HG02852 (cell line): ENCODE results near the gene FHAD1.
"Not testable (repeated sequence)": the region's sequence is repeated elsewhere in the genome, so short reads cannot be mapped to it uniquely, and the experiment has no call there.

Source experiments
- ATAC-seq: cut with Tn5 transposase; IDR thresholded peaks from one replicate; pipeline ENCODE4 v1.9.1; 2021; ENCODE audit warnings: mild to moderate bottlenecking, moderate library complexity; ENCODE audit not compliant: unreplicated experiment

Gene FHAD1

DNA sequence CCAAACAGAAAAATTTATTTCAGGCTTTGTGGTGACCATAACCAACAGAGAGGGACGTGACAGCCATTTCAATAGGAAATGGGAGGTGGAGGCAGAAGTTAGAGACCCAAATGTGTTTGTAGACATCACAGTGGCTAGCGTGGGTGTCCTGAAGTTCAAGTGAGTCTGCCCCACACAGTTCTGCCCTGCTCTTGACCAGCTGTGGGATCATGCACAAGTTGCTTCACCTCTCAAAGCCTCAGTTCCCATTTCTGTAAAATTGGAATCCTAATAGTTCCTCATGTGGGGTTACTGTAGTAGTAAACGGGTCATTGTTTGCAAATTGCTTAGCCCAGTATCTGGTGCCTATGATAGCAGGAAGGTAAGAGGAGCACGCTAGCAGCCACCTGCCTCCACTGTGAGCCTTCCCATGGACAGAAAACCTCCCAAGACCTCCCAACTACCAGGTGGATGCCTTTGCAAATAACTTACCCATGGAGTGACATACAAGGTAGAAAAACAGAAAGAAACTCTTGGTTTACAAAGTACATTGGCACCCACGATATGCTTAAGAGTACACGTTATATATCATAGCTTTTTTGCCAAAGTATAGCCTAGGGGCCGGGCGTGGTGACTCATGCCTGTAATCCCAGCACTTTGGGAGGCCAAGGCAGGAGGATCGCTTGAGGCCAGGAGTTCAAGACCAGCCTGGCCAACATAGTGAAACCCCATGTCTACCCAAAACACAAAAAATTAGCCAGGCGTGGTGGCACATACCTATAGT is 29.1 kb downstream of the FHAD1 start:
- ATAC-seq = no peak

DNA sequence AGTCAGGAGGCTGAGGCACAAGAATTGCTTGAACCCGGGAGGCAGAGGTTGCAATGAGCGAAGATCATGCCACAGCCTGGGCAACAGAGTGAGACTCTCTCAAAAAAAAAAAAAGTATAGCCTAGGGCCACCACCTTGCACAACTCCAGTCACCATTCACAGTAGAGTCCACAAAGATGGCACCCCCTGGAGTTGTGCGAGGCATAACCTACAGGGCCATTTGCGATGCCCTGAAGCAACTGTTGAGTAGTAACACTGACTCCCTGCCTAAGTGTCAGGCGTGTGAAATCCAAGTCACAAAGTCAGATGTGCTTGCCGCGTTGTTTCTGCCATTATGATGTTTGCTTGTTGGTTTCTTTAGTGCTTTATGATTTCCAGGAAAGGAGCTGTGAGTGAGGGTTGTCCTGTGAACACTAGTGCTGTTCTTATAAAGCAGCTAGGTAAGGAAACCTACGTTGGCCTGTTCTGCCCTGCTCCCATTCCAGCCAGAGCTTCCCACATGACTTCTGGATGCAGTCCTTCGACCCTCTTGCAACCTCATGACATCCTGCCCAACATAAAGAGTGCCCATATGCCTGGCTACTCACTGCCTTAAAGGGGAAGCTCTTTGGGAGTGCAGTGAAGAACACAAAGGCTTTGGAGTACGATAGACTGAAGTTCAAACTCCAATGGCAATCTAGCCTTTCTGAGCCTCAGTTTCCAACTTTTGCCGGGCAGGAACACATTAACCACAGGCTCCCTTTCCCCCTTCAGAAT is 29.8 kb downstream of the FHAD1 start:
- no peak for ATAC-seq

DNA sequence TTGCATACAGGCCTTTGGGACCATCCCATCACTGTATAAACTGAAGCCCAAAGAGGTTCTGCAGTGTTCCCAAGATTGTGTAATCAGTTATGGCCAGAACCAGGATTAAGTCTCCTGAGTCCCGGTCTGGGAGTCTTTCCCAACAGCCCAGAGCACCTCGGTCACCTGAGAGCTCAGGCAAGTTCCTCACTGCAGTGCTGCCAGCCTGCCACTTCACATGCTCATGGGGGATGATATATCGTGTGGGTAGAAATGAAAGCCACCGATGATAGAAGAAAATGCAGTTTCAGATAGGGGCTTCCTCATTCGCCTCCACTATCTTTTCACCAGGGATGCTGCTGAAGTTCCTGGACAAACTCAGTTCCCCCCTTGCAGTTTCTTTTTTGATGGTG is 30.4 kb downstream of the FHAD1 start:
- no peak for ATAC-seq

DNA sequence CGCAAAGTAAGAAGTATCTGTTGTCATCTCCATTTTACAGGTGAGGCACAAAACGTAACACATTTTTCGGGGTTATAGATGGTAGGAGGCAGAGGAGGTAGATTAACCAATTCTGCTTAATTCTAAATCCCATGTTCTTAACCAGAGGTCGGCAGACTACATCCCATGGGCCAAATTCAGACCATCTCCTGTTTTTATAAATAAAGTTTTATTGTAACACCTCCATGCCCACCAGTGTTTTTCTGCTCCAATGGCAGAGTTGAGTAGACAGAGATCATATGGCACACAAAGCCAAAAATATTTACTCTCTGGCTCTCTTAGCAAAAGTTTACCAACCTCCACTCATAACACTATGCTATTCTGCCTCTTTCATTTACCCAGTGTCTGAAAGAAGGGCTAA is 30.9 kb downstream of the FHAD1 start:
- no peak for ATAC-seq

DNA sequence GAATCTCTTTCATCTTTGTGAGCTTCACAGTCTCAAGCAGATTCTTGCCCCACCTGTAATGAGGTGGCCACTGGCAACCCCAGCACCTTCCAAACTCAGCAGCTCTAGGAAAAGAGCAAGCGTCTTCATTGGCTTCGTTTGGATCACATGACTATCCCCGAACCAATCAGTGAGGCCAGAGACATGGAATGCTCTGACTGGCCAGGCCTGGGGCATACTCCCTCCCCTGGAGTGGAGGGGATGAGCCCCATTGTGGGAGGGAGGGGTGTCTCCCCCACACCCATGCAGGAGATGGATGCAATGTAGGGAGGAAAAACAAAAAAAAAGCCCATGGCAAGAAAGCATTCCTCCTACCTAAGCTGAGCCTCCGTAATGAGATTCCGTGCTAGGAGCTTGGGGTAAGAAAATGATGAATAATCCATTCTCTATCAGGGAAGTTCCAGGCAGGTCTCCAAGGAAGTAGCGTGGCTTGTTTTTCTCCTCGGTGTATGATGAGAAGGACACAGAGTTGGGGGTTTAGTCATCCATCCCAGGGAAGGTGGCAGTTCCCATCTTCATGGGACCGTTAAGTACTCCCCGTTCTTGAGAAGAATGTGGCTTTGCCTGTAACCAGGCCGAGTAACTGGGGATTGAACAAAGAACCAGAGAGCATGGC is 32.7 kb downstream of the FHAD1 start:
- no peak for ATAC-seq

DNA sequence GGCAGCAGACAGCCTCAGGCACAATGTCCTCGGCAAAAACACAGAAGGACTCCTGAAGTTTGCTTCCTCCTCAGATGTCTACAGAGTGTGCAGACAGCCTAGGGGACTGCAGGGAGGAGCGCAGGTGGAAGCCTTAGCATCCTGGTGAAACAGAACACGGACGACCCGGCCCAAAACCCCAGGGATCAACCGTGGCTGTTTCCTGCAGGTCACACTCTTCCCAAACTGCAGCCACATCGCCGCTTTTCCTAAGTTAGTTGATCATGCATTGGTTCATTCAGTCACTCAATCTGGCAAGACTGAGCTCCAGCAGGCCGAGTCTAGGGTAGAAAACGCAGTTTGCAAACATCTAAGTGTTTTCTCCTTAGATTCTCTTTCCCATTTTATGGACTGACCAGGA is 33.4 kb downstream of the FHAD1 start:
- ATAC-seq = no peak

DNA sequence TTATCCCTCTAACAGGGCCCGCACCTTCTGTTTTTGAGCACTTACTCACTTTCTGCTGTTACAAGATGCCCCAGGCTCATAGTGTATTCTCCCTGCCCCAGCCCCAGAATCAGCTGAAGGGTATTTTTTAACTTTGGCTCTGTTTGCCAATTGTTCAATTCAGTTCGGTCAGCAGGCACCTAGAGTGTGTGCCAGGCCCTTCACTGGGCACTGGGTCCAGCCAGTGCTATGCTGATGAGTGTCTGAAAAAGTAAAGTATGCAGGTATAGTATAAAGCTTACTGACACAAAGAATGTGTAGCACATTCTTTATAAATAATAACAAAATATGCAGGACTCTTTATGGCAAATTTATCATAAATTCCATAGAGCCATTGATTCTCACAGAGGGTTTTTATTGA is 35.0 kb downstream of the FHAD1 start:
- no peak for ATAC-seq

DNA sequence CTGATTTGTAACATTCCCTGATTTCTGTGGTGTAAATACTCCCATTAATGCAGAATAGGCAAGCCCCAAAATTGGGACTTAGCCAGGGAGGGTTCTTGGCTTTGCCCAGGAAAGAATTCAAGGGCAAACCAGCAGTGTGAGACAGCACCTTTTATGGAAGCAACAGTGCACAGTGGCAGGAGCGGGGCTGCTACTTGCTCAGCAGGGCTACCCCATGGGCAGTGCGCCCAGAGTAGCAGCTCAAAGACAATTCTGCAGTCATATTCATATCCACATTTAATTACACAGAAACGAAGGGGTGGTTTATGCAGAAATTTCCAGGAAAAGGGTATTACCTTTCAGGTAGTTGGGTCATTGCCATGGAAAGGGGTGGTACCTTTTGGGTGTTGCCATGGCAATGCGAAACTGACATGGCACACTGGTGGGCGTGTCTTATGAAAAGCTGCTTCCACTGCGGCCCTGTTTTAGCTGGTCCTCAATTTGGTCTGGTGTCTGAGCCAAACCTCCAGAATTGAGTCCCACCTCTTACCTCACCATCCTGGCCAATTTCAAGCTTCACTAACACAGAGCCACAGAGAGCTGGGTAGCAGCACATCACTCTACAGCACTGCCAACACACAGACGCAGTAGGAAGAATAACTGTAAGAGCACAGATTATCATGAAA is 35.9 kb downstream of the FHAD1 start:
- ATAC-seq = no peak

DNA sequence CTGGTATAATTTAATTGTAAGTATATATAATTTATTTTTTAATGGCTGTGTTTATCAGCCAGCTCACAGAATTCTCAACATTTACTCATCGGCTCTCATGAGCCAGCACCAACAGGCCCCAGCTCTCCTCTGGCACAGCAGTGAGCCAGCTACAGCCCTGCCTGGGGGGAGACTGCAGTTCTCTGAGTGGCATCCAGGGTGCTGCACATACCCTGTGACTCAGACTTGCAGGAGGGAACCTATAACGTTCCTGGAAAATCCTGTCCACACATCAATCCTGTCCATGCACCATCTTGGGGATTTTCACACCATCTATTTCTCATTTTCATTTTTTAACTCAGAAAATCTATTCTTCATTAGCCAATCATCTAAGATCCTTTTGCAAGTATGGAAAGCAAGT is 36.5 kb downstream of the FHAD1 start:
- ATAC-seq = no peak

DNA sequence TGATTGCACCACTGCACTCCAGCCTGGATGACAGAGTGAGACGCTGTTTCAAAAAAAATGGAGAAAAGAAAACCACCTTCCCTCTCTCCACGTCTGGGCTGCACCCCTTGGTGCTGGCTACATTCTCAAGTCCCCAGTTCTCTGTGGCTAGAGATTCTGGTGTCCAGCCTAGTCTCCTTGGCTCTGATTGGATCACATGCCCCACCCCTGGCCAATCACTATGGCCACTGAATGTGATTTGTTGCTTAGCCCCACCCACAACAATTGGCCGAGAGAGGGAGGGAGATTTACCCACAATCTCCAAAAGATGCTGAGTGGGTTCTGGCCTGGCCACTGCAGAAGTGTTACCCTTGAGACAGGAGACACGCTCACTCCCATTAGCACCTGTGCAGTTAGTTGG is 39.4 kb downstream of the FHAD1 start:
- no peak for ATAC-seq

DNA sequence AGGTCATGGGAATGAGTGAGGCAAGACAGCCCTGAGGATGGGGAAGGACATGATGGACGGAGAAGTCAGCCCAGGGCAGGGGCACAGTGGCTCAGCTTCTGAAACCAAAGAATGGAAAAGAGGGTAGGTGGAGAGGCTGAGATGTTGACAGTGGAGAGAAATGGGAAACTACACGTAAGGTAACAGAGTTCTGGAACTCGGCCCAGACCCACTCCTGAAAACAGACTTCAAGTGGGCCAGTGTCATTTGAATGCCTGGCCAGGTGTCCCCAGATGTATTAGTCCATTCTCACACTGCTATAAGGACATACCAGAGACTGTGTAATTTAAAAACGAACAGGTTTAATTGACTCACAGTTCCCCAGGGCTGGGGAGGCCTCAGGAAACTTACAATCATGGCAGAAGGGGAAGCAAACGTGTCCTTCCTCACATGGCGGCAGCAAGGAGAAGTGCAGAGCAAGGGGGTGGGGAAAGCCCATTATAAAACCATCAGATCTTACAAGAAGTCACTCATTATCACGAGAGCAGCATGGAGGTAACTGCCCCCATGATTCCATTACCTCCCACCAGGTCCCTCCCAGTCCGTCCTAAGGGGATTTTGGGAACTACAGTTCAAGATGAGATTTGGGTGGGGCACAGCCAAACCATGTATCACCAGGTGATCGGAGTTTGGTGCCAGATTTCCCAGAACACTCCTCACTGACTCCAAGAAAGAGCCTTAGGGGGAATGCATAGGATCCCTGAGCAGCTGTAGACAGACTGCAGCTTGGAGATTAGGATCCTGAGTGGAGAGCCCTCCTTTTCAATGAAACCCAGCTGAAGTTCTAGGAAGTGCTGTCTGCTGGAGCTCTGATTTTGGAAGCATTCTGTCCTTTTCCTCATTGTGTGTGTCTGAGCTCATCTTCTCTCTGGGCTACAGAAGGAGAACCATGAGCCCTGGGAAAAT is 40.3 kb downstream of the FHAD1 start:
- ATAC-seq = no peak

DNA sequence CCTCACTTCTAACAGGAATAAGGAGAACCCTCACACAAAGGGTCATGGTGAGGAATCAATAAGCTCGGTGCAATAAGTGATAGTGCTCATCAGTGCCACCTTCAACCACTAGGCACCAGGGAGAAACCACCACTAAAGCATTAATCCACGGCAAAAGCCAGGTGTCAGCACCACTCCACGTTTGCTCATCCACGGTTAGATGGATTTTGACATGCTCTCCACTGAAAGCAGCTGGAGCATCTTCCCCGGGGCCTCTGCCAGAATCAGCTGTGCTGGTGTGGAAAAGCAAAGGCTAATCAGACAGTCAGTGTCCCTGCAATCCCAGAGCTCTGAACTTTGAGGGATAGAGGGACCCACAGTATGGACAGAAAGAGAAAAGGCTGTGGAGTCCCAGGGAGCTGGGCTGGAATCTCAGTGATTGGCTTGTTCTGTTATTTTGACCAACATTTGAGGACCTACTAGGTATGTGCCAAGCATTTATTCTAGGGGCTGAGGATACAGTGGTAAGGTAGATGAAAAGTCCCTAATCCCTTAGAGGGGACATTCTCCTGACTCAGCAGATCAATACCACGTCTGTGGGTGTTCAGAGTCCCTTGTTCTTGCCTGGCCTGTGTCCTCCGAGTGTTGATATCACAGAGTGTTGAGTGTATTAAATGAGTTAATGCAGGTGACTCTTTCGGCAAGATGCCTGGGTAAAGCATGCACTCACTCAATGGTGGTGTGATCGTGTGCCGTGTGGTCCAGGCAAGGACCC is 41.3 kb downstream of the FHAD1 start:
- no peak for ATAC-seq

DNA sequence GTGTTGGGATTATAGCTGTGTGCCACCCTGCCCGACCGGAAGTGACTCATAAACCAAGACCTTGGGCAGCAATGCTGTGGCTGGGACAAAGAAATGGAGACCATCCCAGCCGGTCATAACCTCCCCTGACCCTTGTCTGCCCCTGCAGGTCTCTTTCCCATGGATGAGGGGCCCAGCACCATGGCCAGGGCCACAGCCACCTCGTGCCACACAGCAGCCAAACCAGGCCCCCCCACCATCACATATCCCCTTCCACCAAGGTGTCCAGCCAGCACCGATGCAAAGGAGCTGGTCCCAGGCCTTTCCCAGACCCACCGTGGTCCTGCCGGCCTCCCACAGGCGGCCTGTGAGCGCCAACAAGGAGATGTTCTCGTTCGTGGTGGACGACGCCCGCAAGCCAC is 42.2 kb downstream of the FHAD1 start:
- no peak for ATAC-seq

DNA sequence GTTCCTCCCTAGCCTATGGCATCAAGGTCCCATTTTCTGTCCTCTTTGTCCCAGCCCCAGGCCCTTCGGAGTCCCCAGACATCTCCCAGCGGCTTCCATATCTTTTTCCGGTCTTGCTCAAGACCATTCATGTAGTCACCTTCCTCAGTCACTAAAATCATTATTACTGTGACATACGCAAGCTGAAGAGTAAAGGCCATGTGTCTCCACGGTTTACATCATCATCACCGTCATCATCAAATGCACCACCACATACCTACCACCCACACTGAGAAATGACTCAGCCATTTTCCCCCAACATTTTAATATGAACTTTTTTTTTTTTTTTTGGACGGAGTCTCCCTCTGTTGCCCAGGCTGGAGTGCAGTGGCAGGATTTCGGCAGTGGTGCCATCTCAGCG is 43.4 kb downstream of the FHAD1 start:
- no peak for ATAC-seq

DNA sequence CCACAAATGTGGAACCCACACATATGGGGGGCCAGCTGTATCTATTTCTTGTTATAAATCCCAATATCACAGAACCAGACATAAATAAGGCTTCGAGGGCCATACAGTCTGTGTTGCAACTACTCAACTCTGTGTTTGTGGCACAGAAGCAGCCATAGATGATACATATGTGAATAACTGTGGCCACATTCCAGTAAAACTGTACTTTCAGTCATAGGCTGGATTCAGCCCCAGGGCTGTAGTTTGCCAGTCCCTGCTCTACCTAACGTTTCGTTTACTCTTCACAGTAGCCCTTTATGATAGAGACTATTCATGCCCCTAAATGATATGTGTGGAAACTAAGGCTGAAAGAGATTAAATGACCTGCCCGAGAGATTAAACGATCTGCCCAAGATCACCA is 48.7 kb downstream of the FHAD1 start:
- ATAC-seq = no peak

DNA sequence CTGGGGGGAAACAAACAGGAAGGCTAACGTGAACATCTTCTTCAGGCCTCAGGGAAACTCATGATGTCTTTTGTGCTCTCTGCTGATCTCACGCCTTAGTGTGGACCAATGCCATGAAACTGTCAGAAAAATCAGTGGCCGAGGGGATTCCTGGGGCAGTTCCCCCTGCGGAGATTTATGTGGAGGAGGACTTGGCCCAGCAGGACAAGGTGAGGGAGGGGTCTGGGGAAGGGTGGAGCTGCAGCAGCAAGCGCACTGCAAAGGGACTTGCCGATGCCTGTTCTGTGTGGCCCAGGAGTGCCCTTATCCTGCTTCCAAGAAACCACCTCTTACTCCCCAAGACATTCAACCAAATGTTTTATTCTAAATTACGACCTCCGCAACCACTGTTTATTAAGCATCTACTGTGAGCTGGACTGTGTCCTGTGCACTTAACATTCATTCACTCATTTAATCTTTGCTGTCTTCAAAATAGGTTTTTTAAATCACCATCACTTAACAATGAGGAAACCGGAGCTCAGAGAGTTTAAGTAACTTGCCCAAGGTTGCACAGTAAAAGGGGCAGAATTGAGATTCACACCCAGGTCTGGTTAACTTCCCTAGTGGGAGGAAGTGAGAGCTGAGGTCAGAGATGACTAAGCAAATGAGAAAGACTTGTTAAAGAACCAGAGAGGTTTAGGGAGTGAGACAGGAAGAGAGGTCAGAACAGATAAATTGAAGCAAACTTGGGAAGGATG is 49.7 kb downstream of the FHAD1 start:
- ATAC-seq = no peak

DNA sequence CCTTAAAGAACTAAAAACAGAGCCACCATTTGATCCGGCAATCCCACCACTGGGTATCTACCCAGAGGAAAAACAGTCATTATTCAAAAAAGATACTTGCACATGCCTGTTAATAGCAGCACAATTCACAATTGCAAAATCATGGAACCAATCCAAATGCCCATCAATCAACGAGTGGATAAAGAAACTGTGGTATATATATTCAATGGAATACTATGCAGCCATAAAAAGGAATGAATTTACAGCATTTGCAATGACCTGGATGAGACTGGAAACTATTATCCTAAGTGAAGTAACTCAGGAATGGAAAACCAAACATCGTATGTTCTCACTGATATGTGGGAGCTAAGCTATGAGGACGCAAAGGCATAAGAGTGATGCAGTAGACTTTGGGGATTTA is 51.0 kb downstream of the FHAD1 start:
- ATAC-seq = not testable (repeated sequence)

DNA sequence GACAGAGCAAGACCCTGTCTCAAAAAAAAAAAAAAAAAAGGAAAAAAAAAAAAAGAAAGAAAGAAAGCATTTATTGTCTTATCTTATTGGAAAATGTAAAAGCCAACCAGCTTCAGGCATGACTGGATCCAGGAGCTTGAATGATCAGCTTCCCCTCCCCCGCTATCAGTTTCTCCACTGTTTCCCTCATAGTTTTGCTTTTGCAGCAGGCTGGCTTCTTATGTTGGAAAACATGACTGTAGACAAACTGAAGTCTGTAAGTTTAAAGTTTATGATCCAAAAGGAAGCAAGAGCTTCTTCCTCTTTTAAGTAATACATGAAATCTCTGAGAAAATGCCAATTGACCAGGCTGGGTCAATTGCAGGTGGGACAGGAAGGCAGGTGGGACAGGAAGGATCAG is 52.2 kb downstream of the FHAD1 start:
- ATAC-seq = no peak

DNA sequence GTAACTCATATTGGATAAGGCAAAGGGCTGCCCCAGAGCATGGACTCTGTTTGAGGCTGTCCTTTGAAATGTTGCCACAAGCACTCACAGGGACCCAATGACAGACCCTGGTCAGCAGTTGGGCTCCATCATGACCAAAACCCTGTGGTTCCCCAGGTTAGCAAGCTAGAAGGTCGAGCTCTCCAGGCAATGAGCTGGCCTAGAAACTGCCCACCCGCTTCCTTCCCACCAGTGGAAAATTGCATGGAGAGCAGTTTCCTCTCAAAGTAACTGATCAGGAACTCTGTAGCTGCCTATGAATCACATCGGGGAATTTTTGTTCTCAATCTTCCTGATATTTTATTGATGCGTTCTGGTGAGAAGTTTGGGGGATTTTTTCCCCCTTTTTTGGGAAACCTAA is 52.8 kb downstream of the FHAD1 start:
- ATAC-seq = no peak
